OCI-LY3 (cell line): ENCODE data around the gene RPS19.

Experiments used
- EZH2phosphoT487 ChIP-seq: fragments of 200-600 bp; shearing (Covaris generic); IDR thresholded peaks from 2 replicates; pipeline ENCODE4 v1.6.1; 2018; ENCODE audit warnings: antibody characterized with exemption, mixed run types, low read depth
- TF ChIP-seq, protein P1 (sequence below): fragments of 200-600, 300-600 bp; sonication (generic); IDR thresholded peaks from 2 replicates; pipeline ENCODE4 v1.5.1; 2014; ENCODE audit warnings: antibody characterized with exemption, low read length, low read depth

DNA sequence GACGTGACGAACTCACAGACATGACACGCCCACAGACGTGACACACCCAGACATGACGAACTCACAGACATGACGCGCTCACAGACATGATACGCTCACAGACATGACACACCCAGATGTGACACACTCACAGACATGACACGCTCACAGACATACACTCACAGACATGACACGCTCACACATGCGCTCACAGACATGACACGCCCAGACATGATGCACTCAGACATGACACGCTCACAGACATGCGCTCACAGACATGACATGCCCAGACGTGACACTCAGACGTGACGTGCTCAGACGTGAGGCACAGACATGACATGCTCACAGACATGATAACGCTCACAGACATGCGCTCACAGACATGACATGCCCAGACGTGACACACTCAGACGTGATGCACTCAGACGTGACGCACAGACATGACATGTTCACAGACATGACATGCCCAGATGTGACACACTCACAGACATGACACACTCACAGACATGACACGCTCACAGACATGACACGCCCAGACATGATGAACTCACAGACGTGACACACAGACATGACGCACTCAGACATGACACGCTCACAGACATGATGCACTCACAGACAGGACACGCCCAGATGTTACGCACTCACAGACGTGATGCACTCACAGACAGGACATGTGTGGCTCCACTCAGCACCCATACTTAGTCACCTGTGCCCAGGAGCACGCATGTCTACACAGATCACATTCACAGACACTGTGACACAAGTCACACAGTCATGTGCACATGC lies 60.1 kb downstream of the RPS19 start:
- no peak for TF ChIP-seq EZH2phosphoT487
- TF ChIP-seq, protein P1, sequence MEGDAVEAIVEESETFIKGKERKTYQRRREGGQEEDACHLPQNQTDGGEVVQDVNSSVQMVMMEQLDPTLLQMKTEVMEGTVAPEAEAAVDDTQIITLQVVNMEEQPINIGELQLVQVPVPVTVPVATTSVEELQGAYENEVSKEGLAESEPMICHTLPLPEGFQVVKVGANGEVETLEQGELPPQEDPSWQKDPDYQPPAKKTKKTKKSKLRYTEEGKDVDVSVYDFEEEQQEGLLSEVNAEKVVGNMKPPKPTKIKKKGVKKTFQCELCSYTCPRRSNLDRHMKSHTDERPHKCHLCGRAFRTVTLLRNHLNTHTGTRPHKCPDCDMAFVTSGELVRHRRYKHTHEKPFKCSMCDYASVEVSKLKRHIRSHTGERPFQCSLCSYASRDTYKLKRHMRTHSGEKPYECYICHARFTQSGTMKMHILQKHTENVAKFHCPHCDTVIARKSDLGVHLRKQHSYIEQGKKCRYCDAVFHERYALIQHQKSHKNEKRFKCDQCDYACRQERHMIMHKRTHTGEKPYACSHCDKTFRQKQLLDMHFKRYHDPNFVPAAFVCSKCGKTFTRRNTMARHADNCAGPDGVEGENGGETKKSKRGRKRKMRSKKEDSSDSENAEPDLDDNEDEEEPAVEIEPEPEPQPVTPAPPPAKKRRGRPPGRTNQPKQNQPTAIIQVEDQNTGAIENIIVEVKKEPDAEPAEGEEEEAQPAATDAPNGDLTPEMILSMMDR, result no peak
